Measurements from ENCODE around the gene KLK7.

GRCh38 chr19:51006406-51006805, 22.7 kb upstream of the KLK7 start:
- TF ChIP-seq, protein P1, sequence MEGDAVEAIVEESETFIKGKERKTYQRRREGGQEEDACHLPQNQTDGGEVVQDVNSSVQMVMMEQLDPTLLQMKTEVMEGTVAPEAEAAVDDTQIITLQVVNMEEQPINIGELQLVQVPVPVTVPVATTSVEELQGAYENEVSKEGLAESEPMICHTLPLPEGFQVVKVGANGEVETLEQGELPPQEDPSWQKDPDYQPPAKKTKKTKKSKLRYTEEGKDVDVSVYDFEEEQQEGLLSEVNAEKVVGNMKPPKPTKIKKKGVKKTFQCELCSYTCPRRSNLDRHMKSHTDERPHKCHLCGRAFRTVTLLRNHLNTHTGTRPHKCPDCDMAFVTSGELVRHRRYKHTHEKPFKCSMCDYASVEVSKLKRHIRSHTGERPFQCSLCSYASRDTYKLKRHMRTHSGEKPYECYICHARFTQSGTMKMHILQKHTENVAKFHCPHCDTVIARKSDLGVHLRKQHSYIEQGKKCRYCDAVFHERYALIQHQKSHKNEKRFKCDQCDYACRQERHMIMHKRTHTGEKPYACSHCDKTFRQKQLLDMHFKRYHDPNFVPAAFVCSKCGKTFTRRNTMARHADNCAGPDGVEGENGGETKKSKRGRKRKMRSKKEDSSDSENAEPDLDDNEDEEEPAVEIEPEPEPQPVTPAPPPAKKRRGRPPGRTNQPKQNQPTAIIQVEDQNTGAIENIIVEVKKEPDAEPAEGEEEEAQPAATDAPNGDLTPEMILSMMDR (IDR thresholded peaks at IDR 0.05; ENCODE audit: insufficient read depth, low read length, poor library complexity, severe bottlenecking) = no peak
- TF ChIP-seq EZH2phosphoT487 (conservative IDR thresholded peaks at IDR 0.05; ENCODE audit: low read length) = no peak

Measured in SU-DHL-6 (cell line).